Activated CD8-positive, alpha-beta T cell treated with anti-CD3 and anti-CD28 coated beads for 36 hours (primary cell): ENCODE measurements around the gene URI1. TPM values are rescaled to one million over a fixed set of nuclear protein-coding genes. Genes with fewer than 3 reads are reported as not detected.
A peak's percentile ranks its signal among the peaks of the same experiment; 100 is the strongest.

Experiments used
- ATAC-seq: fragments of 200-7000 bp; cut with Tn5 transposase; one replicate; pipeline ENCODE4 v1.10.0; 2021; ENCODE audit warnings: mild to moderate bottlenecking, moderate library complexity
- CTCF ChIA-PET: fragments of 350-600 bp; sonication (Branson Sonifier 250); formaldehyde crosslinking; loops from one replicate; lab custom pipeline; 2021; ENCODE audit warnings: antibody characterized with exemption; lab: Charles Lee
- POLR2A ChIA-PET: fragments of 350-600 bp; sonication (Branson Sonifier 250); formaldehyde crosslinking; loops from one replicate; lab custom pipeline; 2021; ENCODE audit warnings: antibody characterized with exemption; lab: Charles Lee
- DNase-seq: peaks from one replicate; pipeline ENCODE4 v3.0.0-alpha.2; 2020
- H3K27ac Mint-ChIP-seq: one replicate; pipeline ENCODE4 v1.8.0; 2021; ENCODE audit warnings: mild to moderate bottlenecking, mixed read lengths
- H3K27me3 Mint-ChIP-seq: one replicate; pipeline ENCODE4 v1.8.0; 2021; ENCODE audit warnings: mixed read lengths
- H3K36me3 Mint-ChIP-seq: one replicate; pipeline ENCODE4 v1.8.0; 2021; ENCODE audit warnings: low read depth, mixed read lengths
- H3K4me1 Mint-ChIP-seq: one replicate; pipeline ENCODE4 v1.8.0; 2021; ENCODE audit warnings: low read depth, mixed read lengths
- H3K4me3 Mint-ChIP-seq: one replicate; pipeline ENCODE4 v1.8.0; 2021; ENCODE audit warnings: mild to moderate bottlenecking, moderate library complexity, mixed read lengths
- H3K9me3 Mint-ChIP-seq: one replicate; pipeline ENCODE4 v1.8.0; 2021; ENCODE audit warnings: mixed read lengths
- CTCF ChIP-seq: fragments of 200-600 bp; IDR thresholded peaks from one replicate; pipeline ENCODE4 v1.8.0; 2022; ENCODE audit warnings: antibody characterized with exemption, mild to moderate bottlenecking
- intact Hi-C: fragments of 100-400 bp; cut with micrococcal nuclease; formaldehyde crosslinking; loops from one replicate; pipeline ENCODE4 v1.10.0; 2022
- total RNA-seq, 2 experiments: library from RNA; stranded (reverse); gene quantifications; one replicate each; pipeline ENCODE4 v1.2.3, GENCODE V29; 2021

Gene URI1
- total RNA-seq, 2 experiments from 2014 or later: 65.5 to 71.1 TPM

GRCh38 chr19:30008169-30008568 is 66.1 kb downstream of the URI1 start:
- H3K4me3 Mint-ChIP-seq: no peak overlapping the region
- POLR2A ChIA-PET: no interaction called here
- ATAC-seq: no peak
- H3K27ac Mint-ChIP-seq: no peak overlapping the region
- DNase-seq: no peak
- TF ChIP-seq CTCF: no peak
- H3K9me3 Mint-ChIP-seq: no peaks in the 10 kb centered on the region
- CTCF ChIA-PET: no interaction called here
- no peaks in the 10 kb centered on the region for H3K27me3 Mint-ChIP-seq
- peaks cover 35% of the 10 kb centered on the region for H3K36me3 Mint-ChIP-seq
- H3K4me1 Mint-ChIP-seq: peaks cover 35% of the 10 kb centered on the region
- intact Hi-C loops: no loop called here

- no peak for ATAC-seq
- no peak for TF ChIP-seq CTCF
- no peak overlapping the region for H3K4me3 Mint-ChIP-seq
- intact Hi-C loops: no loop called here
- no peak for DNase-seq
- no peaks in the 10 kb centered on the region for H3K27me3 Mint-ChIP-seq
- no peaks in the 10 kb centered on the region for H3K9me3 Mint-ChIP-seq
- ChIA-PET POLR2A (no interaction called here), CTCF (no interaction called here)
- peaks cover 31% of the 10 kb centered on the region for H3K4me1 Mint-ChIP-seq
- H3K27ac Mint-ChIP-seq: no peak overlapping the region
- peaks cover 38% of the 10 kb centered on the region for H3K36me3 Mint-ChIP-seq
Measured at GRCh38 chr19:30009013-30009412, 67.0 kb downstream of the URI1 start.

DNA sequence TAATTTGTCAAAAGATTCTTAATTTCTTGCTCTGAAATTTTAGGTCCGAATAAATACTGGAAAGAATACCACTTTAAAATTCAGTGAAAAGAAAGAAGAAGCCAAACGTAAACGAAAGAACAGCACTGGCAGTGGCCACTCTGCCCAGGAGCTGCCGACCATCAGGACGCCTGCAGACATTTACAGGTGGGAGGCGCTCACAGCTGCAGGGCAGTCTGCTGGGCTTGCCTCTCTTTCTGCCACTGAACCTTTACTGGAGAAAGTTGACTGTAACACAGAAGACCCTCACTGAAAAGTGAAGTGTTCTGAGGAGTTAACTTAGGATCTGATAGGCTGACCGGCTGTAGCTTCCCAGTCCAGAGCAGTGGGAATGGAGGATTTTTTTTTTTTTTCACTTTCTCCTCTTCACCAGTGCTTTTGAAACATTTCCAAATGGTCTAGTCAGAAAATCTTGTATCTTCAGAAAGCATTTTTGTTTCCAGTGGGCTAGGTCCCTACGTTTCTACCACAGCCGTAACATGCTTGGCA is 69.1 kb downstream of the URI1 start:
- peaks cover 33% of the 10 kb centered on the region for H3K36me3 Mint-ChIP-seq
- ChIA-PET POLR2A (no interaction called here), CTCF (interaction anchor here (1.3 kb wide), 1 partner anchor 45 kb away, joined by 3 read pairs; no protein-coding TSS in a partner anchor)
- TF ChIP-seq CTCF: no peak
- intact Hi-C loops: no loop called here
- H3K27ac Mint-ChIP-seq: no peak overlapping the region
- no peak overlapping the region for H3K4me3 Mint-ChIP-seq
- DNase-seq: no peak
- no peak for ATAC-seq
- peaks cover 12% of the 10 kb centered on the region for H3K4me1 Mint-ChIP-seq
- H3K27me3 Mint-ChIP-seq: no peaks in the 10 kb centered on the region
- H3K9me3 Mint-ChIP-seq: no peaks in the 10 kb centered on the region

DNA sequence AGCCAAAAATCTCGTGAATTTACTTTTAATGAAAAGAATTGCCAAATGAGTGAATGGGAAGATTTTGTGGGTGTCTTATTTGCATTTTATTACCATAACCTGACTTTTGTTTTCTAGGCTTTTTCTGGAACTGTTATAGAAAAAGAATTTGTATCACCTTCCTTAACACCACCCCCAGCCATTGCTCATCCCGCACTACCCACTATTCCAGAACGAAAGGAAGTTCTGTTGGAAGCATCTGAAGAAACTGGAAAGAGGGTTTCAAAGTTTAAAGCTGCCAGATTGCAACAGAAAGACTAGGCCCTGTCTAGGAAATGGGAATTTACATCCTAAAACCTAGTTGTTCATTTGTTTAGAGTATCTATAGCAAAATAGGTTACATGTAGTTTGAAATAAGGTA is 72.7 kb downstream of the URI1 start:
- no peak for DNase-seq
- H3K4me1 Mint-ChIP-seq: peaks cover 4% of the 10 kb centered on the region
- peak overlapping the region; percentile 57 for H3K27ac Mint-ChIP-seq
- H3K9me3 Mint-ChIP-seq: no peaks in the 10 kb centered on the region
- ChIA-PET POLR2A (interaction anchor here (1.2 kb wide), 1 partner anchor 70 kb away, joined by 3 read pairs; no protein-coding TSS in a partner anchor), CTCF (interaction anchor here (0.8 kb wide), 1 partner anchor 73 kb away, joined by 3 read pairs; the partner anchor contains the start of gene URI1)
- no peak for TF ChIP-seq CTCF
- intact Hi-C loops: no loop called here
- H3K4me3 Mint-ChIP-seq: no peak overlapping the region
- ATAC-seq: no peak
- no peaks in the 10 kb centered on the region for H3K27me3 Mint-ChIP-seq
- peaks cover 24% of the 10 kb centered on the region for H3K36me3 Mint-ChIP-seq

DNA sequence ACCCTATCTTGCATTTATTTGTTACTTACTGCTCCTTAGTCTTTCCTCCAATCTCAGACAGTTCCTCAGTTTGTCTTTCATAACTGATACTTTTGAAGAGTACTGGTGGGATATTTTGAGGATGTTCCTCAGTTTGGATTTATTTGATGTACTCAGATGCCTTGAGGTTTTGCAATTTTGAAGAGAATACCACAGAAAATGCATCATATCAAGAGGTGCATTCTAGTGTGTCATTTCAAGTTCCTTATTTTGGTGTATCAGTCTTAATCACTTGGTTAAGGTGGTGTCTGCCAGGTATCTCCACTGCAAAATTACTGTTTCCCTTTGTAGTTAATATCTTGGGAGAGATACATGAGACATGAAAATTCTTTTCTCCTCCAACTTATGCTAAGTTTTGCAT is 75.1 kb downstream of the URI1 start:
- Mint-ChIP-seq H3K4me1 (peaks cover 4% of the 10 kb centered on the region), H3K27me3 (no peaks in the 10 kb centered on the region), H3K4me3 (no peak overlapping the region), H3K27ac (no peak overlapping the region), H3K36me3 (peaks cover 32% of the 10 kb centered on the region), H3K9me3 (no peaks in the 10 kb centered on the region)
- no peak for DNase-seq
- TF ChIP-seq CTCF: no peak
- no peak for ATAC-seq
- intact Hi-C loops: no loop called here
- CTCF ChIA-PET: interaction anchor here (1.3 kb wide), 1 partner anchor 50 kb away, joined by 3 read pairs; no protein-coding TSS in a partner anchor
- POLR2A ChIA-PET: no interaction called here
